Measurements from ENCODE around the gene GXYLT2.

- TF ChIP-seq RFX5 (IDR thresholded peaks at IDR 0.05; ENCODE audit: low read depth, low read length) (no peak), CTCF (IDR thresholded peaks at IDR 0.05 in 2 of 3, conservative IDR thresholded peaks at IDR 0.05 in 1 of 3; ENCODE audit: control insufficient read depth in 2 of 3, extremely low read depth in 1 of 3, insufficient read depth in 1 of 3, low read depth in 3 of 3, low read length in 3 of 3) (no peak), SIX5 (IDR thresholded peaks at IDR 0.05; ENCODE audit: low read depth, low read length, severe bottlenecking) (no peak), ETV6 (conservative IDR thresholded peaks at IDR 0.05 in 1 of 2, IDR thresholded peaks at IDR 0.05 in 1 of 2; ENCODE audit: borderline replicate concordance in 1 of 2, low read depth in 1 of 2) (no peak)
Observed at GRCh38 chr3:72890166-72890925, 2.5 kb downstream of the GXYLT2 start.

Data from GM12878 (cell line).